ENCODE results near the gene C1QTNF6. TPM values are rescaled to one million over a fixed set of nuclear protein-coding genes. Genes with fewer than 3 reads are reported as not detected.
"Not testable (repeated sequence)": the region's sequence is repeated elsewhere in the genome, so short reads cannot be mapped to it uniquely, and the experiment has no call there.

C1QTNF6 gene
- 5.2 and 8.2 TPM in 2 replicates for total RNA-seq

DNA sequence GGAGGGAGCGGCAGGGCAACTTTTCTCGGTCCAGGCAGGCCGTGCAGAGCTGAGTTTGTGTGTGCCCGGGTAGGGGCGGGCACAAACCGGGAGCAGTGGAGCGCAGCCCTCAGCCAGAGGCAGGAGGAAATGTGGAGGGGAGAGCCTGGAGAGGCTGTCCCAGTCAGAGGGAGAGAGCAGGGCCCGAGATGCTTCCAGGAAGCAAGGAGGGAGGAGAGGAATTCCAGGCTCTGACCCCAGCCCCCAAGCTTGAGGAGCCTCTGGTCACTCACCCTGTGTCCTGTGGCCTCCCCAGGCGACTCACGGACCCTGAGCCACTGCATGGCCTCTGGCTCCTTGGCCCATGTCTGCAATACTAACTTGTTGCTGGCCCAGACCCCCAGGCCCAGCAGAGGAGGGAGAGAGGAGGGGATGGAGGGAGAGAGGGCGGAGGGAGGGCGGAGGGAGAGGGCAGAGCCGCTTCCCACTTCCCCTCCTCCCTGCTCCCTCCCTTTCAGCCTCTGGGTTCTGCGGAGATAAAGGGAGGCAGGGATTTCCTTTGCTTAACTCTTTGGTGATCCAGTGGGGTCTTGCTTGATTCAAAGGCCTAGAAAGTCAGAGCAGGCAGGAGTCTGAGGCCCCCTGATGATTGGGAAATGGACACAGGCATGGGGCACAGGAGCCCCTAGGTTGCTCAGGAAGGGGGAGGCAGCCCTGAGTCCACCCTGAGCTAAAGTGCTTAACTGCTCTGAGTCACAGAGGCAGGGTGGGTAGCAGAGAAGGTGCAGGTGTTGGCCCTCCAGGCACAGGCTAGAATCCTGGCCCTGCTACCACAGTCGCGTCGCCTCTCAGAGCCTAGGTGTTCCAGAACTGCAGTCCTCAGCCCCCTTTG lies at the start of gene C1QTNF6:
TSS of gene C1QTNF6 (minus strand) at position 357 of the 871 bp plus-strand sequence. CDS start at position 323, 34 bp downstream.
- Mint-ChIP-seq H3K4me3 (no peak within 1 kb of the TSS), H3K27me3 (no peaks in the 10 kb centered on the region), H3K36me3 (ENCODE audit: low read depth) (peaks cover 7% of the 10 kb centered on the region), H3K4me1 (peaks cover 9% of the 10 kb centered on the region), H3K27ac (no peak within 1 kb of the TSS), H3K9me3 (no peaks in the 10 kb centered on the region)
- ChIA-PET POLR2A (no interaction called here), CTCF (no interaction called here)
- TF ChIP-seq, protein P1, sequence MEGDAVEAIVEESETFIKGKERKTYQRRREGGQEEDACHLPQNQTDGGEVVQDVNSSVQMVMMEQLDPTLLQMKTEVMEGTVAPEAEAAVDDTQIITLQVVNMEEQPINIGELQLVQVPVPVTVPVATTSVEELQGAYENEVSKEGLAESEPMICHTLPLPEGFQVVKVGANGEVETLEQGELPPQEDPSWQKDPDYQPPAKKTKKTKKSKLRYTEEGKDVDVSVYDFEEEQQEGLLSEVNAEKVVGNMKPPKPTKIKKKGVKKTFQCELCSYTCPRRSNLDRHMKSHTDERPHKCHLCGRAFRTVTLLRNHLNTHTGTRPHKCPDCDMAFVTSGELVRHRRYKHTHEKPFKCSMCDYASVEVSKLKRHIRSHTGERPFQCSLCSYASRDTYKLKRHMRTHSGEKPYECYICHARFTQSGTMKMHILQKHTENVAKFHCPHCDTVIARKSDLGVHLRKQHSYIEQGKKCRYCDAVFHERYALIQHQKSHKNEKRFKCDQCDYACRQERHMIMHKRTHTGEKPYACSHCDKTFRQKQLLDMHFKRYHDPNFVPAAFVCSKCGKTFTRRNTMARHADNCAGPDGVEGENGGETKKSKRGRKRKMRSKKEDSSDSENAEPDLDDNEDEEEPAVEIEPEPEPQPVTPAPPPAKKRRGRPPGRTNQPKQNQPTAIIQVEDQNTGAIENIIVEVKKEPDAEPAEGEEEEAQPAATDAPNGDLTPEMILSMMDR (IDR thresholded peaks at IDR 0.05): no peak
- ATAC-seq (ENCODE audit: low read depth) (no peak), DNase-seq (no peak)
- intact Hi-C loops (cut with micrococcal nuclease): no loop called here

DNA sequence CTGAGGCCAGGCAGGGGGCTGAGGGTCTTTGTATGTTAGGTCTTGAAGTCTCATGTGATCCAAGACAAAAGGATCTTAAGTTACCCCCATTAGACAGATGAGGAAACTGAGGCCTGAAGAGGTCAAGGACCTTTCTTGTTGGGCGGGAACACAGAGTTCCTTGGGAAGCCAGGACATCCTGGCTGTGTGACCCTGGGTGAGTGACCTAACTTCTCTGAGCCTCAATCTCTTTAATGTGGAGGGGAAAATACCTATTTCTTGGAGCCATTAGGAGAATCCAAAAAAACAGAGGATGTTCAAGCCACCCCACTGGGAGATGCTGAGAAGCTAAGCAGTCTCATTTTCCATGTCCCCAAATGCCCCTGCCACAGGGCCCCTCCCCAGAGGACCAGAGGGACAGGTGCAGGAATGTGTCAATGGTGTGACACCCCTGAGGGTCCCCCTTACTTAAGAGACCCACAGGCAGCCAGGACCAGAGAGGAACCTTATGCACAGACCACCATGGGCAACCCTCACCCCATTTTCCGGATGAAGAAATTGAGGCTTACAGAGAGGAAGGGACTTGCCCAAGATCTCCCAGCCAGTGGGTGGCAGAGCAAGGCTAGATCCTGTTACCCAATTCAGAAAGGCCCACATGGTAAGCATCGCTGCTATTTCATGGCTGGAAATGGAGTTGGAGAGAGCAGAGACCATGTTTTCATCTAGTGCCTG lies 48.0 kb upstream of the C1QTNF6 start:
- no peaks in the 10 kb centered on the region for H3K9me3 Mint-ChIP-seq
- ChIA-PET CTCF (interaction anchor here (1.0 kb wide), 1 partner anchor 25 kb away, joined by 3 read pairs; no protein-coding TSS in a partner anchor), POLR2A (interaction anchor here (0.6 to 9.9 kb wide), 4 partner anchors 8 to 36 kb away, joined by 3 to 304 read pairs (median 4); partner anchors contain the start of gene RAC2)
- H3K27ac Mint-ChIP-seq: peak overlapping the region; percentile 93
- H3K27me3 Mint-ChIP-seq: no peaks in the 10 kb centered on the region
- peaks cover 98% of the 10 kb centered on the region for H3K4me1 Mint-ChIP-seq
- H3K36me3 Mint-ChIP-seq (ENCODE audit: low read depth): peaks cover 97% of the 10 kb centered on the region
- no peak for DNase-seq
- TF ChIP-seq, protein P1 (IDR thresholded peaks at IDR 0.05): no peak
- peak overlapping the region; percentile 64 for H3K4me3 Mint-ChIP-seq
- intact Hi-C loops (cut with micrococcal nuclease): no loop called here
- no peak for ATAC-seq (ENCODE audit: low read depth)

DNA sequence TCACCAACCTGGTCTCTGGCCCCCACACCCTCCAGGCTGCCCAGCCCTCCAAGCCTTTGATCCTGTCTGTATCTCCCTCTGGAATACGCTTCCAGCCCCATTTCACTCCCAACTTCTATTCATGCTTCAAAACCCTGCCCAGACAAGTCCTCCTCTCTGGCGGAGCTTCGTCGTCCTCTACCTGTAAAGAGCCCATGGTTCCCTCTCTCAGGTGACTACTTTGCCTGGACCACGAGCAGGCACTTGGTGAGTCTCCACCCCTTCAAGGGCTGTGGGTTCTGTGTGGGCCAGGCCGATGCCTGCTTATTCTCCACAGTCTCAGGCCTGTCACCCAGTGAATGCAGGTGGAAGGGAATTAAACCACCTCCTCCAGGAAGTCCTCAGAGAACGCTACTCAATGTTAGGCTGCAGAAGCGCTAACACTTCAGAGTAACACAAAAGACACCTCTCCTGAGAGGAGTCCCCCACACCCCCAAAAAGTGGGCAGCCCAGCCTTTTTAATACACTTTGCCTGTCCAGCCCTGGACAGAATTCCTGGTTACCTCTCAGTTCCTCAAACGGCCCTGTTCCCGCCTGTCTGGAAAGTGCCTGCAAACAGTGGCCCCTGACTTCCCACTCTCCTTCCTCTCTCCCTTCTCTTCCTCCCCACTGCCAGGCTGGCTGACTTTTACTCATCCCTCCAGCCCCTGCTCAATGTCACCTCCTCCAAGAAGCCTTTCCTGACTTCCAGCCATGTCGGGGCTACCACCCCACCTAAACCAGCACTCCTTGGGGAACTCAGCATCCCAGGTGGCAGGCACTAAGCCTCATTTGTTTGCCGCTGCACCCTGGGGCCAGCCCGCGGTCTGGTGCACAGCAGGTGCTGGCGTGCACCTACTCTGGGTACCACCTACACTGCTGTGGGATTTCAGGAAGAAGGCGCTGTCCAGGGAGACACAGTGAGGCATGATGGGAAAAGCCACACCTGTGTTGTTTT lies 47.0 kb upstream of the C1QTNF6 start:
- Mint-ChIP-seq H3K27me3 (no peaks in the 10 kb centered on the region), H3K4me1 (peaks cover 98% of the 10 kb centered on the region), H3K36me3 (ENCODE audit: low read depth) (peaks cover 93% of the 10 kb centered on the region), H3K4me3 (peak overlapping the region; percentile 60), H3K9me3 (no peaks in the 10 kb centered on the region), H3K27ac (peak overlapping the region; percentile 93)
- TF ChIP-seq, protein P1 (IDR thresholded peaks at IDR 0.05): no peak
- DNase-seq (no peak), ATAC-seq (ENCODE audit: low read depth) (no peak)
- ChIA-PET CTCF (interaction anchor here (0.9 to 1.0 kb wide), 2 partner anchors 24 to 26 kb away, joined by 3 to 4 read pairs; no protein-coding TSS in a partner anchor), POLR2A (interaction anchor here (0.7 to 7.5 kb wide), 2 partner anchors 6 to 9 kb away, joined by 3 to 301 read pairs; partner anchors contain the start of gene RAC2)
- intact Hi-C loops (cut with micrococcal nuclease): no loop called here

DNA sequence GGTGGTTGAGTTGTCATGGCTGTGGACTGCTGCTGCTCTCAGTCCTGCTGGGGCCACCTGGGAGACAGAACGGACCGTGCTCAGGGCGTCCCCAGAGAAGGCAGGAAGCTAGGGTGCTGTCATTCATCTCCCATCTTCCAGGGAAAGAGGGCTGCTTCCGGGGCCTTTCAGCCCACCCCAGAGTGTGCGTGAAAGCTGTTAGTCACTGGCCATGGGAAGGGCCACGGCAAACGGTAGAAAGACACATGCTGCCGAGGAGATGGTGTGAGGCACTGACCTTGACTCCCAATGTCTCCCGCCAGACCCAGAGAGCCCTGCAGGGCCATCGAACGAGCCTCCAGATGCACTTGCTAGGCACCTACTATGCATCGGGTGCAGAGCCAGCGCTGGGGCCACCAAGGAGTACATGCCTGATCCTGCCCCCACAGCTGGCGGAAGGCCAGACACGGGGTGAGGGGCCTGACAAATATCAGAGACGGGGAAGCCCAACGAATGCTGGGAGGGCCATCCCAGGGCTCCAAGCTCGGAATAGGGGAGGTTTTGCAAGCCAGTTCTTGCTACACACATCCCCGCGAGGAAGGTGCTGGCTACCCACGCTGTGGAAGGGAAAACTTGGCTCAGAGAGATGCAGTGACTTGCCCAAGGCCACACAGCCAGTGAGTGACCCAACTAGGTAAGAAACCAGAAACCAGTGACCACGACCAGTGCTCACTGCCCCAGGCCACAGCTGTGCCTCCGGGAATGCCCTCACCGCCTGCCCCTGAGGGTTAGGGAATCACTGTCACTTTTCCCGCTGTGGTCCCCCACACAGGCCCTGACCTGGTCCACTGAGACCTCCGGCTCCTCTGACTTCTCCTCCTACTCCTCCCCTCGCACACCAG lies 45.9 kb upstream of the C1QTNF6 start:
- ATAC-seq (ENCODE audit: low read depth) (no peak), DNase-seq (no peak)
- ChIA-PET POLR2A (interaction anchor here (7.5 kb wide), 1 partner anchor 7 kb away, joined by 301 read pairs; the partner anchor contains the start of gene RAC2), CTCF (interaction anchor here (0.9 kb wide), 1 partner anchor 25 kb away, joined by 4 read pairs; no protein-coding TSS in a partner anchor)
- intact Hi-C loops (cut with micrococcal nuclease): no loop called here
- H3K4me3 Mint-ChIP-seq: no peak overlapping the region
- no peaks in the 10 kb centered on the region for H3K9me3 Mint-ChIP-seq
- TF ChIP-seq, protein P1 (IDR thresholded peaks at IDR 0.05): no peak
- H3K27me3 Mint-ChIP-seq: no peaks in the 10 kb centered on the region
- peak overlapping the region; percentile 93 for H3K27ac Mint-ChIP-seq
- H3K4me1 Mint-ChIP-seq: peaks cover 98% of the 10 kb centered on the region
- peaks cover 90% of the 10 kb centered on the region for H3K36me3 Mint-ChIP-seq (ENCODE audit: low read depth)

DNA sequence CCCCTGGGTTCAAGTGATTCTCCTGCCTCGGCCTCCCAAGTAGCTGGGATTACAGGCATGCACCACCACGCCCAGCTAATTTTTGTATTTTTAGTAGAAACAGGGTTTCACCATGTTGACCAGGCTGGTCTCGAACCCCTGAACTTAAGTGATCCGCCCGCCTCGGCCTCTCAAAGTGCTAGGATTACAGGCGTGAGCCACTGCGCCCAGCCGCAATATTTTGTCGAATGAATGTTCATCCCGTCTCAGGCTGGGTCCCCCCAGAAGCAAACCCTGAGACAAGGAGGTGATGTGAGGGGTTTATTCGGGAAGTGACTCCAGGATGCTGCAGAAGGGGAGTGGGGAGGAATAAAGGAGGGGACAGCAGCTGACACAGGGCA lies 45.3 kb upstream of the C1QTNF6 start:
- ATAC-seq (ENCODE audit: low read depth); CTCF ChIA-PET; H3K27me3 Mint-ChIP-seq; intact Hi-C loops (cut with micrococcal nuclease); H3K9me3 Mint-ChIP-seq; H3K4me3 Mint-ChIP-seq; DNase-seq: not testable (repeated sequence)
- POLR2A ChIA-PET: interaction anchor here (7.5 kb wide), 1 partner anchor 8 kb away, joined by 301 read pairs; the partner anchor contains the start of gene RAC2
- H3K4me1 Mint-ChIP-seq: peaks cover 98% of the 10 kb centered on the region
- H3K36me3 Mint-ChIP-seq (ENCODE audit: low read depth): peaks cover 90% of the 10 kb centered on the region
- peak overlapping the region; percentile 50 for H3K27ac Mint-ChIP-seq
